Neural cell (in vitro differentiated cells): Measurements from ENCODE around the gene ARID1B. TPM values are rescaled to one million over a fixed set of nuclear protein-coding genes. Genes with fewer than 3 reads are reported as not detected.

Experiments used
- H2AFZ ChIP-seq: fragments of 200-600, 300-800 bp; sonication (generic), shearing (Covaris generic); 2 replicates; pipeline ENCODE4 v1.6.0; 2014; ENCODE audit warnings: low read depth, mild to moderate bottlenecking, antibody characterized with exemption, low read length, moderate library complexity
- H3F3A ChIP-seq: fragments of 200-600 bp; shearing (Covaris generic); 2 replicates; pipeline ENCODE4 v1.6.1; 2016; ENCODE audit warnings: mild to moderate bottlenecking, moderate library complexity, mixed read lengths, antibody characterized with exemption, low read length; ENCODE audit not compliant: insufficient read depth, poor library complexity, severe bottlenecking
- H3K27ac ChIP-seq: fragments of 200-600, 300-800 bp; sonication (generic), shearing (Covaris generic); 2 replicates; pipeline ENCODE4 v1.5.1; 2014; ENCODE audit warnings: mild to moderate bottlenecking, low read length, moderate library complexity
- H3K27me3 ChIP-seq: fragments of 300-800, 200-600 bp; sonication (generic), shearing (Covaris generic); 2 replicates; pipeline ENCODE4 v1.6.0; 2014; ENCODE audit warnings: mild to moderate bottlenecking, low read depth, low read length, moderate library complexity; ENCODE audit not compliant: insufficient read depth
- H3K36me3 ChIP-seq: fragments of 300-800, 200-600 bp; sonication (generic), shearing (Covaris generic); 2 replicates; pipeline ENCODE4 v1.5.1; 2014; ENCODE audit warnings: mild to moderate bottlenecking, antibody characterized with exemption, low read length, moderate library complexity; ENCODE audit not compliant: insufficient read depth
- H3K4me2 ChIP-seq: fragments of 300-800, 200-600 bp; sonication (generic), shearing (Covaris generic); 2 replicates; pipeline ENCODE4 v1.6.0; 2014; ENCODE audit warnings: mild to moderate bottlenecking, low read length
- H3K4me3 ChIP-seq: fragments of 300-800, 200-600 bp; sonication (generic), shearing (Covaris generic); 2 replicates; pipeline ENCODE4 v1.5.1; 2014; ENCODE audit warnings: mild to moderate bottlenecking, low read length, moderate library complexity
- H3K79me2 ChIP-seq: fragments of 200-600 bp; shearing (Covaris generic); replicated peaks from 2 replicates; pipeline ENCODE4 v1.6.0; 2014; ENCODE audit warnings: mild to moderate bottlenecking, low read length, moderate library complexity; ENCODE audit not compliant: insufficient read depth
- H3K9ac ChIP-seq: fragments of 300-800, 200-600 bp; sonication (generic), shearing (Covaris generic); 2 replicates; pipeline ENCODE4 v1.6.1; 2016; ENCODE audit warnings: mild to moderate bottlenecking, low read length, mixed read lengths
- H3K9me2 ChIP-seq: fragments of 200-600 bp; shearing (Covaris generic); 2 replicates; pipeline ENCODE4 v1.6.1; 2016; ENCODE audit warnings: mild to moderate bottlenecking, low read length, mixed read lengths; ENCODE audit not compliant: insufficient read depth
- H3K9me3 ChIP-seq: fragments of 200-600, 300-800 bp; sonication (generic), shearing (Covaris generic); 2 replicates; pipeline ENCODE4 v1.6.1; 2016; ENCODE audit warnings: mild to moderate bottlenecking, mixed run types, low read length, moderate library complexity, mixed read lengths
- H4K20me1 ChIP-seq: fragments of 200-600 bp; shearing (Covaris generic); 2 replicates; pipeline ENCODE4 v1.6.1; 2016; ENCODE audit warnings: mild to moderate bottlenecking, mixed run types; ENCODE audit not compliant: insufficient read depth
- EP300 ChIP-seq: fragments of 450-650 bp; conservative IDR thresholded peaks from 2 replicates; pipeline ENCODE4 v1.6.1; 2014; ENCODE audit warnings: antibody characterized with exemption, mild to moderate bottlenecking, moderate library complexity; ENCODE audit not compliant: poor library complexity, severe bottlenecking
- EZH2 ChIP-seq: fragments of 200-600, 300-800 bp; shearing (Covaris generic), sonication (generic); IDR thresholded peaks from 2 replicates; pipeline ENCODE4 v1.6.1; 2014; ENCODE audit warnings: antibody characterized with exemption, low read length, borderline replicate concordance, mild to moderate bottlenecking; ENCODE audit not compliant: insufficient read depth, poor library complexity, severe bottlenecking
- MXI1 ChIP-seq: fragments of 450-650 bp; conservative IDR thresholded peaks from 2 replicates; pipeline ENCODE4 v1.6.1; 2014; ENCODE audit warnings: antibody characterized with exemption, mild to moderate bottlenecking; ENCODE audit not compliant: poor library complexity, severe bottlenecking
- POLR2AphosphoS5 ChIP-seq: IDR thresholded peaks from 2 replicates; pipeline ENCODE4 v1.6.1; 2012
- RAD21 ChIP-seq: fragments of 450-650 bp; conservative IDR thresholded peaks from 2 replicates; pipeline ENCODE4 v1.6.1; 2014; ENCODE audit warnings: antibody characterized with exemption, mild to moderate bottlenecking, moderate library complexity
- SMC3 ChIP-seq: fragments of 450-650 bp; conservative IDR thresholded peaks from 2 replicates; pipeline ENCODE4 v1.6.1; 2014; ENCODE audit warnings: antibody characterized with exemption, mild to moderate bottlenecking, moderate library complexity; ENCODE audit not compliant: poor library complexity
- TAF1 ChIP-seq: IDR thresholded peaks from 2 replicates; pipeline ENCODE4 v1.6.1; 2012; ENCODE audit warnings: low read depth
- polyA plus RNA-seq: library from polyadenylated mRNA; depleted of rRNA; stranded (reverse); fragments of >200 nt; gene quantifications from 2 replicates; pipeline ENCODE4 v1.2.3, GENCODE V29; 2014
- TF ChIP-seq, protein P1 (sequence below): IDR thresholded peaks from 2 replicates; pipeline ENCODE4 v1.6.1; 2012; ENCODE audit warnings: borderline replicate concordance
- TF ChIP-seq, protein P2 (sequence below): fragments of 450-650 bp; IDR thresholded peaks from 2 replicates; pipeline ENCODE4 v1.5.1; 2014; ENCODE audit warnings: antibody characterized with exemption, mild to moderate bottlenecking, moderate library complexity; ENCODE audit not compliant: poor library complexity, severe bottlenecking

ARID1B gene
- polyA plus RNA-seq, 1 donor from 2014 or later = 35.0 TPM

DNA sequence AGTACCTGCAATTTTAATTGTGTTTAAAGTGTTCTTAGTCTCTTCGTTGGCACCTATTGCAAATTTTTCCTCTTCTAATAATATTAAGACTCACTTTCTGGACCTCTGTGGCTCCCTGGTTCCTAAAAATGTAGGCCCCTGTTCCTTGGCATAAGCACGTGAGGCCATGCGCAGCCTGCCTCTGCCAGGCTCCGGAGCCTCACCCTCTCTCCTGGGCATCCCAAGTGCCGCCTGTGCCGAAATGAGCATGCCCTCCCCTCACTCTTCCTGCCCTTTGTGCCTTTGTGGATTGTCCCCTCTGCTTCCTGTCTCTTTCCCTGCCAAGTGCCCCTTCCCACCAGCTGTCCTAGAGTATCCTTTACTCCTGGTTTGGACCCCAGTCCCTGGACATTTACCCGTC lies 300.1 kb downstream of the ARID1B start:
- Histone ChIP-seq H3K4me3 (no peak overlapping the region), H3K27ac (no peak overlapping the region), H3K79me2 (peaks cover 23% of the 10 kb centered on the region), H3K27me3 (no peaks in the 10 kb centered on the region), H4K20me1 (no peaks in the 10 kb centered on the region), H3K9me2 (no peaks in the 10 kb centered on the region), H2AFZ (no peak overlapping the region), H3K4me2 (no peak overlapping the region), H3K9me3 (no peaks in the 10 kb centered on the region), H3F3A (no peaks in the 10 kb centered on the region), H3K9ac (no peak overlapping the region), H3K36me3 (no peaks in the 10 kb centered on the region)
- TF ChIP-seq, protein P1, sequence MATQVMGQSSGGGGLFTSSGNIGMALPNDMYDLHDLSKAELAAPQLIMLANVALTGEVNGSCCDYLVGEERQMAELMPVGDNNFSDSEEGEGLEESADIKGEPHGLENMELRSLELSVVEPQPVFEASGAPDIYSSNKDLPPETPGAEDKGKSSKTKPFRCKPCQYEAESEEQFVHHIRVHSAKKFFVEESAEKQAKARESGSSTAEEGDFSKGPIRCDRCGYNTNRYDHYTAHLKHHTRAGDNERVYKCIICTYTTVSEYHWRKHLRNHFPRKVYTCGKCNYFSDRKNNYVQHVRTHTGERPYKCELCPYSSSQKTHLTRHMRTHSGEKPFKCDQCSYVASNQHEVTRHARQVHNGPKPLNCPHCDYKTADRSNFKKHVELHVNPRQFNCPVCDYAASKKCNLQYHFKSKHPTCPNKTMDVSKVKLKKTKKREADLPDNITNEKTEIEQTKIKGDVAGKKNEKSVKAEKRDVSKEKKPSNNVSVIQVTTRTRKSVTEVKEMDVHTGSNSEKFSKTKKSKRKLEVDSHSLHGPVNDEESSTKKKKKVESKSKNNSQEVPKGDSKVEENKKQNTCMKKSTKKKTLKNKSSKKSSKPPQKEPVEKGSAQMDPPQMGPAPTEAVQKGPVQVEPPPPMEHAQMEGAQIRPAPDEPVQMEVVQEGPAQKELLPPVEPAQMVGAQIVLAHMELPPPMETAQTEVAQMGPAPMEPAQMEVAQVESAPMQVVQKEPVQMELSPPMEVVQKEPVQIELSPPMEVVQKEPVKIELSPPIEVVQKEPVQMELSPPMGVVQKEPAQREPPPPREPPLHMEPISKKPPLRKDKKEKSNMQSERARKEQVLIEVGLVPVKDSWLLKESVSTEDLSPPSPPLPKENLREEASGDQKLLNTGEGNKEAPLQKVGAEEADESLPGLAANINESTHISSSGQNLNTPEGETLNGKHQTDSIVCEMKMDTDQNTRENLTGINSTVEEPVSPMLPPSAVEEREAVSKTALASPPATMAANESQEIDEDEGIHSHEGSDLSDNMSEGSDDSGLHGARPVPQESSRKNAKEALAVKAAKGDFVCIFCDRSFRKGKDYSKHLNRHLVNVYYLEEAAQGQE = no peak

DNA sequence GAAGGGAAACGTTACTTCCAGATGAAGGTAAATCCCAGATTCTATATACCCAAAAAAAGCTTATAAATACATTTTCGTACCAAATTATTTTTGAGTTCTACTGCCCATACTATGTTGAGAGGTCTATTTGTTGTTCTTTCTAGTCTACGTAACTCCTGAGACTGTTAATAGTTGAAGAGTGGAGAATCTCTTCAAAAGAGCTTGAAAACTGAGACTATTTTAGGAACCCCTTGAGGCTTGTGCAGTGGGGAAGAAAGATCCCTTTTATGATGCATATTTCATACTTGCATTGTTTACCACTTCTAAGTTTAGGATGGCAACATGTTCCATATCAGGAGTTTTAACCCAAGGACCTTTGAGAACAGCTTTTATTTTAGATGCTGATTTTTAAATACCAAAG lies 301.1 kb downstream of the ARID1B start:
- Histone ChIP-seq H3K79me2 (peaks cover 20% of the 10 kb centered on the region), H3K4me2 (no peak overlapping the region), H3F3A (no peaks in the 10 kb centered on the region), H3K27ac (no peak overlapping the region), H3K36me3 (no peaks in the 10 kb centered on the region), H3K9me2 (no peaks in the 10 kb centered on the region), H2AFZ (no peak overlapping the region), H4K20me1 (no peaks in the 10 kb centered on the region), H3K4me3 (no peak overlapping the region), H3K9ac (no peak overlapping the region), H3K9me3 (no peaks in the 10 kb centered on the region), H3K27me3 (no peaks in the 10 kb centered on the region)
- TF ChIP-seq RAD21 = no peak
- no peak for TF ChIP-seq EP300
- TF ChIP-seq SMC3 = no peak
- no peak for TF ChIP-seq EZH2
- TF ChIP-seq, protein P1 = no peak
- no peak for TF ChIP-seq MXI1
- TF ChIP-seq, protein P2, sequence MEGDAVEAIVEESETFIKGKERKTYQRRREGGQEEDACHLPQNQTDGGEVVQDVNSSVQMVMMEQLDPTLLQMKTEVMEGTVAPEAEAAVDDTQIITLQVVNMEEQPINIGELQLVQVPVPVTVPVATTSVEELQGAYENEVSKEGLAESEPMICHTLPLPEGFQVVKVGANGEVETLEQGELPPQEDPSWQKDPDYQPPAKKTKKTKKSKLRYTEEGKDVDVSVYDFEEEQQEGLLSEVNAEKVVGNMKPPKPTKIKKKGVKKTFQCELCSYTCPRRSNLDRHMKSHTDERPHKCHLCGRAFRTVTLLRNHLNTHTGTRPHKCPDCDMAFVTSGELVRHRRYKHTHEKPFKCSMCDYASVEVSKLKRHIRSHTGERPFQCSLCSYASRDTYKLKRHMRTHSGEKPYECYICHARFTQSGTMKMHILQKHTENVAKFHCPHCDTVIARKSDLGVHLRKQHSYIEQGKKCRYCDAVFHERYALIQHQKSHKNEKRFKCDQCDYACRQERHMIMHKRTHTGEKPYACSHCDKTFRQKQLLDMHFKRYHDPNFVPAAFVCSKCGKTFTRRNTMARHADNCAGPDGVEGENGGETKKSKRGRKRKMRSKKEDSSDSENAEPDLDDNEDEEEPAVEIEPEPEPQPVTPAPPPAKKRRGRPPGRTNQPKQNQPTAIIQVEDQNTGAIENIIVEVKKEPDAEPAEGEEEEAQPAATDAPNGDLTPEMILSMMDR = no peak
- no peak for TF ChIP-seq TAF1
- no peak for TF ChIP-seq POLR2AphosphoS5
